Mesothelial cell of epicardium (in vitro differentiated cells): ENCODE data around the gene SMPD3. TPM values are rescaled to one million over a fixed set of nuclear protein-coding genes. Genes with fewer than 3 reads are reported as not detected.

Experiments
- DNase-seq, 2 experiments: peaks; one replicate each; pipeline ENCODE4 v3.0.0; 2021; ENCODE audit warnings: low spot score in 2 of 2; ENCODE audit not compliant: unreplicated experiment in 2 of 2
- H3K27ac Mint-ChIP-seq: 2 replicates; pipeline ENCODE4 v1.8.0; 2021; ENCODE audit warnings: mixed read lengths
- H3K27me3 Mint-ChIP-seq: 2 replicates; pipeline ENCODE4 v1.8.0; 2021; ENCODE audit warnings: low read depth, mixed read lengths
- H3K36me3 Mint-ChIP-seq: 2 replicates; pipeline ENCODE4 v1.8.0; 2021; ENCODE audit warnings: mixed read lengths
- H3K4me1 Mint-ChIP-seq: 2 replicates; pipeline ENCODE4 v1.8.0; 2021; ENCODE audit warnings: mixed read lengths
- H3K4me3 Mint-ChIP-seq: 2 replicates; pipeline ENCODE4 v1.8.0; 2021; ENCODE audit warnings: mild to moderate bottlenecking, moderate library complexity, mixed read lengths
- H3K9me3 Mint-ChIP-seq: 2 replicates; pipeline ENCODE4 v1.8.0; 2021; ENCODE audit warnings: mixed read lengths
- CTCF ChIP-seq: fragments of 200-600 bp; sonication (generic); IDR thresholded peaks from one replicate; pipeline ENCODE4 v1.5.0; 2021; ENCODE audit warnings: antibody characterized with exemption; ENCODE audit not compliant: unreplicated experiment
- total RNA-seq: library from RNA; stranded (reverse); gene quantifications from 3 replicates; pipeline ENCODE4 v1.2.1, GENCODE V29; 2021

Gene SMPD3
- total RNA-seq, 1 donor from 2014 or later = 0.20 TPM

- peaks cover 4% of the 10 kb centered on the region for H3K4me1 Mint-ChIP-seq
- no peak for DNase-seq
- H3K27me3 Mint-ChIP-seq = peaks cover 17% of the 10 kb centered on the region
- H3K9me3 Mint-ChIP-seq = no peaks in the 10 kb centered on the region
- H3K36me3 Mint-ChIP-seq = no peaks in the 10 kb centered on the region
- no peak overlapping the region for H3K27ac Mint-ChIP-seq
- no peak for TF ChIP-seq CTCF
- H3K4me3 Mint-ChIP-seq = no peak overlapping the region
Observed at GRCh38 chr16:68469796-68470460, 21.6 kb upstream of the SMPD3 start.

GRCh38 chr16:68468842-68469241 lies 20.5 kb upstream of the SMPD3 start:
- peaks cover 2% of the 10 kb centered on the region for H3K9me3 Mint-ChIP-seq
- H3K36me3 Mint-ChIP-seq = no peaks in the 10 kb centered on the region
- no peak overlapping the region for H3K4me3 Mint-ChIP-seq
- H3K4me1 Mint-ChIP-seq = peaks cover 4% of the 10 kb centered on the region
- no peak for TF ChIP-seq CTCF
- H3K27ac Mint-ChIP-seq = no peak overlapping the region
- H3K27me3 Mint-ChIP-seq = peaks cover 20% of the 10 kb centered on the region
- no peak for DNase-seq

GRCh38 chr16:68466174-68466573 lies 17.9 kb upstream of the SMPD3 start:
- Mint-ChIP-seq H3K27me3 (peaks cover 14% of the 10 kb centered on the region), H3K4me3 (no peak overlapping the region), H3K9me3 (peaks cover 11% of the 10 kb centered on the region), H3K4me1 (peaks cover 4% of the 10 kb centered on the region), H3K27ac (no peak overlapping the region), H3K36me3 (no peaks in the 10 kb centered on the region)
- no peak for TF ChIP-seq CTCF
- DNase-seq = no peak

- Mint-ChIP-seq H3K27me3 (peaks cover 18% of the 10 kb centered on the region), H3K4me3 (no peak overlapping the region), H3K36me3 (no peaks in the 10 kb centered on the region), H3K27ac (no peak overlapping the region), H3K9me3 (peaks cover 11% of the 10 kb centered on the region), H3K4me1 (peaks cover 4% of the 10 kb centered on the region)
- DNase-seq = no peak
- no peak for TF ChIP-seq CTCF
Observed at GRCh38 chr16:68463904-68464303, 15.6 kb upstream of the SMPD3 start.

- no peak for DNase-seq
- Mint-ChIP-seq H3K9me3 (peaks cover 11% of the 10 kb centered on the region), H3K36me3 (no peaks in the 10 kb centered on the region), H3K4me3 (no peak overlapping the region), H3K27me3 (peaks cover 14% of the 10 kb centered on the region), H3K4me1 (no peaks in the 10 kb centered on the region), H3K27ac (no peak overlapping the region)
- no peak for TF ChIP-seq CTCF
Observed at GRCh38 chr16:68460067-68460466, 11.8 kb upstream of the SMPD3 start.
